HG02840 (cell line): ENCODE measurements around the gene STRA6.

Source experiments
- ATAC-seq: cut with Tn5 transposase; IDR thresholded peaks from one replicate; pipeline ENCODE4 v1.9.1; 2021; ENCODE audit warnings: mild to moderate bottlenecking, moderate library complexity, moderate number of reproducible peaks; ENCODE audit not compliant: unreplicated experiment, low FRiP score

The STRA6 gene

GRCh38 chr15:74208901-74209559, 6.4 kb upstream of the STRA6 start:
- no peak for ATAC-seq

GRCh38 chr15:74208496-74208895, 5.9 kb upstream of the STRA6 start:
- ATAC-seq = no peak

- no peak for ATAC-seq
Observed at GRCh38 chr15:74207652-74208440, 5.3 kb upstream of the STRA6 start.

- no peak for ATAC-seq
Observed at GRCh38 chr15:74206801-74207281, 4.3 kb upstream of the STRA6 start.

GRCh38 chr15:74205582-74205947, 3.0 kb upstream of the STRA6 start:
- no peak for ATAC-seq

- ATAC-seq = no peak
Observed at GRCh38 chr15:74203914-74204431, 1.4 kb upstream of the STRA6 start.

- ATAC-seq = no peak
Observed at GRCh38 chr15:74201710-74202420, 722 bp downstream of the STRA6 start.

- no peak for ATAC-seq
Observed at GRCh38 chr15:74200871-74201419, 1.6 kb downstream of the STRA6 start.

GRCh38 chr15:74200412-74200815, 2.2 kb downstream of the STRA6 start:
- ATAC-seq = no peak

- no peak for ATAC-seq
Observed at GRCh38 chr15:74199297-74199652, 3.3 kb downstream of the STRA6 start.

GRCh38 chr15:74197176-74197965, 5.2 kb downstream of the STRA6 start:
- ATAC-seq = no peak

- no peak for ATAC-seq
Observed at GRCh38 chr15:74196175-74196574, 6.4 kb downstream of the STRA6 start.

- no peak for ATAC-seq
Observed at GRCh38 chr15:74194572-74195559, 7.7 kb downstream of the STRA6 start.

GRCh38 chr15:74193905-74194304, 8.7 kb downstream of the STRA6 start:
- no peak for ATAC-seq

- no peak for ATAC-seq
Observed at GRCh38 chr15:74193299-74193718, 9.3 kb downstream of the STRA6 start.

- no peak for ATAC-seq
Observed at GRCh38 chr15:74192751-74193150, 9.8 kb downstream of the STRA6 start.

GRCh38 chr15:74191798-74192197, 10.8 kb downstream of the STRA6 start:
- no peak for ATAC-seq

- no peak for ATAC-seq
Observed at GRCh38 chr15:74188216-74188615, 14.4 kb downstream of the STRA6 start.
